Epithelial cell of umbilical artery (primary cell): ENCODE data around the gene PDSS2. TPM values are rescaled to one million over a fixed set of nuclear protein-coding genes. Genes with fewer than 3 reads are reported as not detected.

Experiments
- total RNA-seq: library from RNA; depleted of rRNA; stranded (reverse); fragments of >200 nt; gene quantifications from 2 replicates; pipeline ENCODE4 v1.2.3, GENCODE V29; 2014

Gene PDSS2, protein sequence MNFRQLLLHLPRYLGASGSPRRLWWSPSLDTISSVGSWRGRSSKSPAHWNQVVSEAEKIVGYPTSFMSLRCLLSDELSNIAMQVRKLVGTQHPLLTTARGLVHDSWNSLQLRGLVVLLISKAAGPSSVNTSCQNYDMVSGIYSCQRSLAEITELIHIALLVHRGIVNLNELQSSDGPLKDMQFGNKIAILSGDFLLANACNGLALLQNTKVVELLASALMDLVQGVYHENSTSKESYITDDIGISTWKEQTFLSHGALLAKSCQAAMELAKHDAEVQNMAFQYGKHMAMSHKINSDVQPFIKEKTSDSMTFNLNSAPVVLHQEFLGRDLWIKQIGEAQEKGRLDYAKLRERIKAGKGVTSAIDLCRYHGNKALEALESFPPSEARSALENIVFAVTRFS
- total RNA-seq, result 6.5 and 9.4 TPM in 2 replicates

GRCh38 chr6:107459283-107460082 is at the start of gene PDSS2:
Gene PDSS2 (minus strand): TSS chr6:107459564. CDS start chr6:107459285, 279 bp downstream.

DNA sequence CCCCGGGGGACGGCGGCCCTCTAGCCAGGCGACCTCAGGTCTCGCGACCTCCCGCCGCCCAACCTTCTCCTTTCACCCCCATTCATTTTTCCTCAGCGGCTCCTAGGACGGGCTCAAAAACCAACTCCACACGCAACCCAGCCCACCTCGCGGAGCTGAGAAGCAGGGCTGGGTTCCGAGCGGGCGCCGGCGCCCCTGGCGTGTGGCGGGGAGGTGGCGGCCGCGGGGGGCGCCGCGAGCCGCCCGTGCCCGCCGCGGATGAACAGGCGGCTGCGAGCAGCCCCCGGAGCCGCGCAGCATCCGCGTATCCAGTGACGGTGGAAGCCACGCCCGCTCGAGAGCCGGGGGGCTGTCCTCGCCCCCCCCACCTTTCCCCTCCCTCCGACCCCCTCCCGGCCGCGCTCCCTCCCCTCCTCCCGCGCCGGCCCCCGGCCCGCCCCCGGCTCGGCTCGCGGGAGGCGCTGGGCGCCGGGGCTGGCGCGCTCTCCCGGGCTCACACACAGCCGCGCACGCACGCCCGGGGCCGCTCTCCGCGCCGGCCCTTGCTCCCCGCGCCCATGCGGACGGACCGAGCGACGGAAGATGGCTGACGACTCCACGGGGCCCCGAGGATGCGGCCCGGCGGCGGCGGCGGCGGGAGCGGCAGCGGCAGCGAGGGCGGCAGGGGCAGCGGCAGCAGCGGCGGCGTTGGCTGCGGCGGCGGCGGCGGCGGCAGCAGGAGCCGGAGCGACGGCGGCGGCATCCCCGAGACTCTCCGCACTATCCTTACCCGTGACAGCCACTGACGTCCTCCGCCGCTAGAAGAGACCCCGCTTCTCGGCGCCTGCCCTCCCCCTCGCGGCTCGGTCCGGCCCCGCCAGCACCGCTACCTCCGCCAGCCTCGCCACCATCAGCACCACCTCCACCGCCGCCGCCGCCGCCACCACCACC is 30.5 kb upstream of the PDSS2 start, which contains the start of gene SOBP:
Gene SOBP (plus strand): TSS at position 482 of the 930 bp plus-strand sequence. CDS start 500 bp downstream, outside the sequence.

GRCh38 chr6:107114926-107115694 is 344.3 kb downstream of the PDSS2 start, which contains the start of gene BEND3:
Gene BEND3 (minus strand): TSS chr6:107115515. CDS start chr6:107099285, 16,230 bp downstream.

Other genes with a start within 250 kb of the PDSS2 start
- gene SOBP, start 30.6 kb upstream of the PDSS2 start, total RNA-seq, result 0.97 and 1.7 TPM in 2 replicates